NCI-H2107 treated with DMSO at 0.1 percent for 48 hours (cell line): Measurements from ENCODE around the gene CFAP70.
"Not testable (repeated sequence)": the region's sequence is repeated elsewhere in the genome, so short reads cannot be mapped to it uniquely, and the experiment has no call there.

Experiments
- DNase-seq: peaks from one replicate; lab custom pipeline; 2025; ENCODE audit not compliant: unreplicated experiment; lab: John Stamatoyannopoulos, UW

The CFAP70 gene

GRCh38 chr10:73258612-73259011 lies 100.1 kb downstream of the CFAP70 start:
- DNase-seq = not testable (repeated sequence)

- DNase-seq = no peak
Observed at GRCh38 chr10:73253225-73253555, 105.5 kb downstream of the CFAP70 start.

- DNase-seq = peak; percentile 89
Observed at GRCh38 chr10:73252445-73253224, 106.0 kb downstream of the CFAP70 start, which contains the start of gene MRPS16. Gene MRPS16 (minus strand): TSS chr10:73252644. CDS start chr10:73252482, 162 bp downstream.

GRCh38 chr10:73251683-73252444 lies 106.8 kb downstream of the CFAP70 start:
- DNase-seq = no peak

GRCh38 chr10:73248259-73248724 lies 110.4 kb downstream of the CFAP70 start:
- DNase-seq = no peak

- DNase-seq = no peak
Observed at GRCh38 chr10:73247509-73248258, 111.0 kb downstream of the CFAP70 start.

GRCh38 chr10:73246646-73247508 lies 111.8 kb downstream of the CFAP70 start, which contains the start of gene DNAJC9:
Gene DNAJC9 (minus strand): TSS chr10:73247255. CDS start chr10:73247189, 66 bp downstream.
- peak; percentile 46 for DNase-seq

GRCh38 chr10:73246322-73246645 lies 112.4 kb downstream of the CFAP70 start:
- DNase-seq = no peak

GRCh38 chr10:73244866-73245477 lies 113.7 kb downstream of the CFAP70 start:
- no peak for DNase-seq

- no peak for DNase-seq
Observed at GRCh38 chr10:73239908-73240307, 118.8 kb downstream of the CFAP70 start.

- no peak for DNase-seq
Observed at GRCh38 chr10:73238990-73239566, 119.6 kb downstream of the CFAP70 start.

- no peak for DNase-seq
Observed at GRCh38 chr10:73234695-73235094, 124.0 kb downstream of the CFAP70 start.

GRCh38 chr10:73233883-73234282 lies 124.8 kb downstream of the CFAP70 start:
- no peak for DNase-seq

- DNase-seq = no peak
Observed at GRCh38 chr10:73232887-73233286, 125.8 kb downstream of the CFAP70 start.

- no peak for DNase-seq
Observed at GRCh38 chr10:73229567-73229966, 129.1 kb downstream of the CFAP70 start.

GRCh38 chr10:73228247-73228646 lies 130.4 kb downstream of the CFAP70 start:
- no peak for DNase-seq

GRCh38 chr10:73226663-73227062 lies 132.0 kb downstream of the CFAP70 start:
- no peak for DNase-seq

GRCh38 chr10:73225518-73225917 lies 133.1 kb downstream of the CFAP70 start:
- DNase-seq = no peak

GRCh38 chr10:73220989-73221388 lies 137.7 kb downstream of the CFAP70 start:
- DNase-seq = no peak

- no peak for DNase-seq
Observed at GRCh38 chr10:73219384-73219783, 139.3 kb downstream of the CFAP70 start.
